ENCODE data around the gene ERH.

GRCh38 chr14:69331206-69331605 is 66.9 kb downstream of the ERH start:
- TF ChIP-seq CTCF (IDR thresholded peaks at IDR 0.05) (no peak), EZH2 (IDR thresholded peaks at IDR 0.05) (no peak), EZH2phosphoT487 (IDR thresholded peaks at IDR 0.05) (no peak)
